Testis (tissue), 3 donors: ENCODE results near the gene CDH23. TPM values are rescaled to one million over a fixed set of nuclear protein-coding genes. Genes with fewer than 3 reads are reported as not detected.

Source experiments
- DNase-seq: peaks from one replicate; pipeline ENCODE4 v3.0.0-alpha.2; 2019
- H3K27ac ChIP-seq, 2 donors: fragments of 200-600 bp; sonication (generic); one replicate each; pipeline ENCODE4 v1.5.1; 2019
- H3K27me3 ChIP-seq: fragments of 200-600 bp; sonication (generic); one replicate; pipeline ENCODE4 v1.5.1; 2019
- H3K36me3 ChIP-seq: fragments of 200-600 bp; sonication (generic); one replicate; pipeline ENCODE4 v1.5.1; 2017; ENCODE audit warnings: low read depth; ENCODE audit errors: missing control alignments
- H3K4me1 ChIP-seq: fragments of 200-600 bp; sonication (generic); one replicate; pipeline ENCODE4 v1.5.1; 2019
- H3K4me3 ChIP-seq, 2 donors: fragments of 200-600 bp; sonication (generic); one replicate each; pipeline ENCODE4 v1.5.1; 2017 to 2019
- H3K9me3 ChIP-seq: fragments of 200-600 bp; sonication (generic); one replicate; pipeline ENCODE4 v1.5.1; 2017
- POLR2A ChIP-seq: fragments of 450-650 bp; IDR thresholded peaks from one replicate; pipeline ENCODE4 v1.6.1; 2017; ENCODE audit warnings: antibody characterized with exemption, mild to moderate bottlenecking, moderate library complexity
- WGBS, 2 donors: methylation state at CpG; one replicate each; pipeline ENCODE4 v1.1.5; 2018; 5-methylcytosine and 5-hydroxymethylcytosine counted together
- intact Hi-C: fragments of 100-400 bp; cut with DNase I; formaldehyde crosslinking; loops from one replicate; pipeline ENCODE4 v1.15.1; 2023; ENCODE audit warnings: low total_unique reads
- polyA plus RNA-seq: library from polyadenylated mRNA; stranded (reverse); fragments of 350-450 nt; fragmentation: Illumina TruSeq; extraction: RNeasy Lipid Tissue Mini Kit (QIAGEN cat#74804); gene quantifications from one replicate; pipeline ENCODE4 v1.2.3, GENCODE V29; 2014; ENCODE audit warnings: low read depth, low replicate concordance; ENCODE audit not compliant: insufficient read depth
- total RNA-seq, 2 donors: library from RNA; depleted of rRNA; stranded (reverse); fragments of >200 nt; gene quantifications; one replicate each; pipeline ENCODE4 v1.2.3, GENCODE V29; 2016
- TF ChIP-seq, protein P1 (sequence below), 3 experiments: fragments of 450-650 bp in 2 of 3; fragments of 200-600 bp in 1 of 3; sonication (generic) in 1 of 3; IDR thresholded peaks; one replicate each; pipeline ENCODE4 v1.5.1; 2016 to 2019; ENCODE audit warnings: antibody characterized with exemption in 3 of 3, mild to moderate bottlenecking in 2 of 3, moderate library complexity in 1 of 3

Gene CDH23
- total and polyA plus RNA-seq, 3 donors from 2014 or later, result 29.8 to 125 (median 81.7) TPM

- DNase-seq, result no peak
- H3K27me3 ChIP-seq, result no peaks in the 10 kb centered on the region
- intact Hi-C loops, result no loop called here
- H3K9me3 ChIP-seq, result no peaks in the 10 kb centered on the region
- WGBS, 2 donors, result 88 to 92% methylated on average over 10 to 14 of the region's 14 CpGs
- H3K4me3 ChIP-seq, result no peak overlapping the region
- TF ChIP-seq POLR2A, result no peak
- TF ChIP-seq, protein P1, sequence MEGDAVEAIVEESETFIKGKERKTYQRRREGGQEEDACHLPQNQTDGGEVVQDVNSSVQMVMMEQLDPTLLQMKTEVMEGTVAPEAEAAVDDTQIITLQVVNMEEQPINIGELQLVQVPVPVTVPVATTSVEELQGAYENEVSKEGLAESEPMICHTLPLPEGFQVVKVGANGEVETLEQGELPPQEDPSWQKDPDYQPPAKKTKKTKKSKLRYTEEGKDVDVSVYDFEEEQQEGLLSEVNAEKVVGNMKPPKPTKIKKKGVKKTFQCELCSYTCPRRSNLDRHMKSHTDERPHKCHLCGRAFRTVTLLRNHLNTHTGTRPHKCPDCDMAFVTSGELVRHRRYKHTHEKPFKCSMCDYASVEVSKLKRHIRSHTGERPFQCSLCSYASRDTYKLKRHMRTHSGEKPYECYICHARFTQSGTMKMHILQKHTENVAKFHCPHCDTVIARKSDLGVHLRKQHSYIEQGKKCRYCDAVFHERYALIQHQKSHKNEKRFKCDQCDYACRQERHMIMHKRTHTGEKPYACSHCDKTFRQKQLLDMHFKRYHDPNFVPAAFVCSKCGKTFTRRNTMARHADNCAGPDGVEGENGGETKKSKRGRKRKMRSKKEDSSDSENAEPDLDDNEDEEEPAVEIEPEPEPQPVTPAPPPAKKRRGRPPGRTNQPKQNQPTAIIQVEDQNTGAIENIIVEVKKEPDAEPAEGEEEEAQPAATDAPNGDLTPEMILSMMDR (IDR thresholded peaks at IDR 0.05), result no peak
- no peaks in the 10 kb centered on the region for H3K4me1 ChIP-seq
- no peak overlapping the region for H3K27ac ChIP-seq
- no peaks in the 10 kb centered on the region for H3K36me3 ChIP-seq
These were observed 299.1 kb downstream of the CDH23 start for GRCh38 chr10:71695502-71696476.

- WGBS, 2 donors, result 63 to 66% methylated on average over 10 of the region's 10 CpGs
- Histone ChIP-seq H3K4me3 (no peak overlapping the region), H3K9me3 (no peaks in the 10 kb centered on the region), H3K36me3 (no peaks in the 10 kb centered on the region), H3K27ac (no peak overlapping the region), H3K4me1 (no peaks in the 10 kb centered on the region), H3K27me3 (no peaks in the 10 kb centered on the region)
- DNase-seq, result peak; percentile 65
- no peak for TF ChIP-seq POLR2A
- TF ChIP-seq, protein P1 (IDR thresholded peaks at IDR 0.05), result peak in 2 of 3 experiments; percentile 54 to 70
- intact Hi-C loops, result no loop called here
These were observed 300.1 kb downstream of the CDH23 start for GRCh38 chr10:71696628-71697326.

- no peak for DNase-seq
- H3K27ac ChIP-seq, result no peak overlapping the region
- TF ChIP-seq, protein P1 (IDR thresholded peaks at IDR 0.05), result no peak
- no peaks in the 10 kb centered on the region for H3K9me3 ChIP-seq
- no peaks in the 10 kb centered on the region for H3K27me3 ChIP-seq
- H3K4me3 ChIP-seq, result no peak overlapping the region
- H3K4me1 ChIP-seq, result no peaks in the 10 kb centered on the region
- no peaks in the 10 kb centered on the region for H3K36me3 ChIP-seq
- intact Hi-C loops, result no loop called here
- 80 to 87% methylated on average over 7 of the region's 7 CpGs for WGBS, 2 donors
These were observed 301.4 kb downstream of the CDH23 start for GRCh38 chr10:71697938-71698709.

GRCh38 chr10:71698737-71699136 lies 302.0 kb downstream of the CDH23 start:
- Histone ChIP-seq H3K9me3 (no peaks in the 10 kb centered on the region), H3K4me1 (no peaks in the 10 kb centered on the region), H3K36me3 (no peaks in the 10 kb centered on the region), H3K4me3 (no peak overlapping the region), H3K27me3 (no peaks in the 10 kb centered on the region), H3K27ac (no peak overlapping the region)
- DNase-seq, result no peak
- intact Hi-C loops, result no loop called here
- TF ChIP-seq, protein P1 (IDR thresholded peaks at IDR 0.05), result no peak
- TF ChIP-seq POLR2A, result no peak
- WGBS, 2 donors, result 93 to 95% methylated on average over 5 of the region's 5 CpGs
